ENCODE results near the gene FBXW7.

FBXW7 gene

GRCh38 chr4:152421576-152421975 lies 114.3 kb downstream of the FBXW7 start:
- DNase-seq, result no peak

GRCh38 chr4:152419809-152420208 lies 116.1 kb downstream of the FBXW7 start:
- no peak for DNase-seq

GRCh38 chr4:152417673-152418072 lies 118.2 kb downstream of the FBXW7 start:
- DNase-seq, result no peak

GRCh38 chr4:152415980-152416379 lies 119.9 kb downstream of the FBXW7 start:
- DNase-seq, result no peak

GRCh38 chr4:152408514-152409327 lies 127.2 kb downstream of the FBXW7 start:
- peak in 1 of 2 donors; percentile 12 for DNase-seq

- no peak for DNase-seq
Measured at GRCh38 chr4:152401424-152401823, 134.5 kb downstream of the FBXW7 start.

- no peak for DNase-seq
Measured at GRCh38 chr4:152399246-152399645, 136.6 kb downstream of the FBXW7 start.

- no peak for DNase-seq
Measured at GRCh38 chr4:152398060-152398459, 137.8 kb downstream of the FBXW7 start.

- no peak for DNase-seq
Measured at GRCh38 chr4:152394791-152395190, 141.1 kb downstream of the FBXW7 start.

GRCh38 chr4:152392079-152392478 lies 143.8 kb downstream of the FBXW7 start:
- DNase-seq, result no peak

GRCh38 chr4:152390216-152390615 lies 145.7 kb downstream of the FBXW7 start:
- no peak for DNase-seq

- DNase-seq, result no peak
Measured at GRCh38 chr4:152389359-152389758, 146.5 kb downstream of the FBXW7 start.

GRCh38 chr4:152385551-152385950 lies 150.3 kb downstream of the FBXW7 start:
- DNase-seq, result no peak

GRCh38 chr4:152382057-152382785 lies 153.7 kb downstream of the FBXW7 start:
- DNase-seq, result no peak

GRCh38 chr4:152380919-152381318 lies 155.0 kb downstream of the FBXW7 start:
- DNase-seq, result no peak

- no peak for DNase-seq
Measured at GRCh38 chr4:152380185-152380584, 155.7 kb downstream of the FBXW7 start.

- no peak for DNase-seq
Measured at GRCh38 chr4:152374606-152375285, 161.1 kb downstream of the FBXW7 start.

- DNase-seq, result no peak
Measured at GRCh38 chr4:152374153-152374552, 161.7 kb downstream of the FBXW7 start.

- no peak for DNase-seq
Measured at GRCh38 chr4:152372444-152372843, 163.4 kb downstream of the FBXW7 start.

- DNase-seq, result no peak
Measured at GRCh38 chr4:152369902-152370295, 166.0 kb downstream of the FBXW7 start.

- DNase-seq, result no peak
Measured at GRCh38 chr4:152369203-152369901, 166.5 kb downstream of the FBXW7 start.

GRCh38 chr4:152368001-152368400 lies 167.9 kb downstream of the FBXW7 start:
- DNase-seq, result no peak

- DNase-seq, result no peak
Measured at GRCh38 chr4:152364883-152365282, 171.0 kb downstream of the FBXW7 start.

Measured in stimulated activated CD4-positive, alpha-beta T cell treated with anti-CD3 and anti-CD28 coated beads, Interleukin-2, amount 100 ng/mL, for 48 hours (primary cell).